GM19463 (cell line): ENCODE measurements around the gene NAXE.
"Not testable (repeated sequence)": the region's sequence is repeated elsewhere in the genome, so short reads cannot be mapped to it uniquely, and the experiment has no call there.

Experiments
- ATAC-seq: cut with Tn5 transposase; IDR thresholded peaks from one replicate; pipeline ENCODE4 v1.9.1; 2021; ENCODE audit warnings: mild to moderate bottlenecking, moderate library complexity; ENCODE audit not compliant: unreplicated experiment

Gene NAXE

DNA sequence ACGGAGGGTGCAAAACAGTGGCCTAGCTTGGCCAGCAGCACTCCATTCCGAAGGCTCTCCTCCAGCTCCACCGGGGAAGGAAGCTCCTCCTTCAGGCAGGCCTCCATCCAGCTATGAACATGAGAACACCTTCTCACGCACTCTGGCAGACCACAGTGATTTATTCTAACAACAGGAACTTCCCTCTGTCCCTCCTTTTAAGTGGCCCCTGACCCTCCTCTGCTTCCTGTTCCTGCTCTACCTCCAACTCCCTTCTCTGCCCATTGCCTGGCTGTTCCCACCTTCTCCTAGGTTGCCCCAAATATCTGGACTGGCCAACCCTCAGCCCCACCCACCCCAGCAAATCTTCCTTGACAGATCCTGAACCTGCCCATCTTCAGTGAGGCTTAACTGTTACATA lies 25.1 kb upstream of the NAXE start:
- no peak for ATAC-seq

DNA sequence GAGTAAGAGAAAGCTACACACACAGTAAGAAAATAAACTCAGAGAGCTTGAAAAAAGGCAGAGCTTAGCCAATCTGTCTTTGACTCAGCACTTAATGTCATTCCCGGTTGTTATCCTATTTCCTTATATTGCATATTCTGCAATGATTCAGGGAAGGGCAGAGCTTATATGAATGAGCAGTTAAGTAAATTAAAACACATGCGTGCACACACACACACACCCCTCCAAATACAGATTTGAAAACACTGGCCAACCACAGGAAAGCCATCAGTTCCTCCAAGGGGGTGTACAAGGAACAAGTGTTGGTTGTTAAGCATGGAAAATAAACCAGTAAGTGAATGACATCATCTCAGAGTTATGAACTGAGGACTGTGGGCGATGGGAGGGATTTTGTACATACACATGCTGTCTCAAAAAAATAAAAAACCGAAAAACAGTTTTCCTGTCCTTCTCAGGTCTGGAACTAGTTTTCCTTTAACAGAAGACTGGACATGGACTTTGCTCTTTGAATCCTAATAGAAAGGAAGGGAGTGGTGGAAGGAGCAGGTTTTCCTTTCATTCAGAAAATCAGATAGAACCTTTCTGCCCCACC lies 20.2 kb upstream of the NAXE start:
- ATAC-seq = no peak

DNA sequence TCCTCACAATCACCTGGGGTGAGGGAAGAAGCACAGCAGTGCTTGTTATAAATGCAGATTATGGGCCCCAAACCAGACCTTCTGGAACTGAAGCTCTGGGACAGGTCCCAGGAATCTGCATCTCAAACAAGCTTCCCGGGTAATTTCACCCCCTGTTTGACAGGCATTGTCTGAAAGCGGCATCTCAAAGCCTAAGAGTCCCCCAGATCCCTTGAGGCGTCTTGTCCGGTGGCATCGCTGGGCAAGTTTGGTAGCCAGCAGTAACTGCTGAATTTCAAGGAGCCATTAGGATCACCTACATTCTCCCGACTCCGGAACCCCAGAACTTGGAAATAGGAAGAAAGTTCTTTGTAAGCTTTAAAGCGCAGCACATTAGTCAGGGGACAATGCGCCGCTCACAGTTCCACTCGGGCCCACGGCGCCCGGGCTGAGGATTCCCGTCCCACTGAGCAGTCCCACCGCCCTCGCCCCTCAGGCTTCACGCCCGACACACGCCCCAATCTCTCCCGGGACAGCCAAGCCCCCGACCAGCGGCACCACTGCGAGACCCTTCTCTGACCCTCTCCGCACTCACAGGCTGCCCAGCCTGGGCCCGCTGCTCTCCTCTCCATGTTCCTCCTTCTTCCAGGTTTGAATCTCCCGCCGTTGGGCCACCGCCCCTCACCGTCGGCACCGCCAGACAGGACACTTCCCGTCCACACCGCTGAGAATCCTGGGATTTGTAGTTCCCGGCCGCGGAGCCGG lies 19.5 kb upstream of the NAXE start, which contains the start of gene IQGAP3:
IQGAP3 (minus strand) TSS at position 647 of the 744 bp plus-strand sequence; CDS start at position 611, 36 bp downstream.
- ATAC-seq = peak; percentile 92

DNA sequence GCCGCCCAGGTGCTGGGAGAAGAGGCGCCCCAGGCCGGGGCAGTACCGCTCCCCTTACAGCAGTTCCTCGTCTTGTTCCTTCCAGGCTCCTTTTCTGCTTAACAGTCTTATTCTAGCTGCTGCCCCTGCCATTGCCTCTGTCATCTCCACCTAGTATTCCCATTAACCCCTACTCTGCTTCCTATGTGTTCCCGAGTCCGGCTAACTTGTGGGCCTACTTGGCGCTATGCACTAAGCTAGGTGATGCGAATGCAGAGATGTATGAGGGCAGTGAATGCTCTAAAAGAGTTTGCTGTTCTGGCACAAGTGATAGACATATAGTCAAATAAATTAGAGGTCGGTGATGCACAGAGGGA lies 18.9 kb upstream of the NAXE start:
- ATAC-seq = no peak

DNA sequence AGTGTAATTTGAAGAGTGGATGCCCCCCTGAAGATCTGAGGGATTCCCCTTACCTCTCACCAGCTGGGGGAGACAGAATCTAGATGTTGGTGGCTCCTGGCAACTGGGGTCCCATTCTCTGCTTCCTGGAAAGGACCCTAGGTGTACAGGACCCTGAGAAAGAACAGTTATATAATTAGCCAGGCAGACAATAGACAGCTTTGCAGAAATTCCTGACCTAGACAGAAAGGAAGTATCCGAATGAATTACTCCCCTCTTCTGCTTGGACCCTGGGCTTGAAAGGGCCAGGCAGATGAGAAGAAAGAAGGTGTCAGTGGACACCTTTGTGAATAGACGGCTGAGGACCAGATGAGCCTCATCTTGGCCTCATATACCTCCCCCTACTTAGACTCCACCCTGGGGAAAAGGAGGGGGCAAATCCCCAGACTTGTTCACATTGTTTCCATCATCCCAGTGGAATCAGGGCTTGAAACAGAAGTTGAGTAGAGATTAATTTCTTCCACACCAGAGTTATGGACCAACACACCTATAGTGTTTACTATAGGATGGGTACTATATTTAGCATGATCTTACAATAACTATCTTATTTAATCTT lies 17.4 kb upstream of the NAXE start:
- ATAC-seq = no peak

DNA sequence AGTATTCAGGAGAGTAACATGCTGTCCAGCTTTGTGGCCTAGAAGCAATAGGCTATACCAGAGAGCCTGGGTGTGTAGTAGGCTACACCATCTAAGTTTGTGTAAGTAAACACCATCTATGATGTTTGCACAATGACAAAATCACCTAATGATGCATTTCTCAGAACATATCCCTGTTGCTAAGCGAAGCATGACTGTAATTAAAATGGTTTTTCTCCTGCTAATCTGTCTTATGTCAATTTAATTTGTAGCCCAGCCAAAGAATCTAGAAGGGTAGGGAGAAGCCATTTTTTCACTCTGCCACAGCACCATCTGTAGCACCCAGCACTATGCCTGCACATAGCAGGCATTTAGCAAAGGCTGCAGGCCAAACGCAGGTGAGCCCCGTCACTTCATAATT lies 14.0 kb upstream of the NAXE start:
- ATAC-seq = no peak

DNA sequence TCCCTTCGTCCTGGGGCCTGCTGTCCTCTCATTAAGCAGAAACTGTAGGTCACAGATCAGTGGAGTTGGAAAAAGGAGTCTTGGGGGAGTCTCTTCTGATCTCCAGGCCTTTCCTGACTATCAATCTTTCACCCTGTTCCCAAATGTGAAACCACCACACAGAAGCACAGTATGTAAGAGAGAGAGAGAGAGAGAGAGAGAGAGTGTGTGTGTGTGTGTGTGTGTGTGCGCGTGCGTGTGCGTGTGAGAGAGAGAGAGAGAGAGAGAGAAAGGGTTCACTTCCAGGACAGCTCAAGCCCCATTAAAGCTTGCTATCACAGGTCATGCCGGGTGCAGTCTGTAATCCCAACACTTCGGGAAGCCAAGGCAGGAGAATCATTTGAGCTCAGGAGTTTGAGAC lies 13.5 kb upstream of the NAXE start:
- no peak for ATAC-seq

DNA sequence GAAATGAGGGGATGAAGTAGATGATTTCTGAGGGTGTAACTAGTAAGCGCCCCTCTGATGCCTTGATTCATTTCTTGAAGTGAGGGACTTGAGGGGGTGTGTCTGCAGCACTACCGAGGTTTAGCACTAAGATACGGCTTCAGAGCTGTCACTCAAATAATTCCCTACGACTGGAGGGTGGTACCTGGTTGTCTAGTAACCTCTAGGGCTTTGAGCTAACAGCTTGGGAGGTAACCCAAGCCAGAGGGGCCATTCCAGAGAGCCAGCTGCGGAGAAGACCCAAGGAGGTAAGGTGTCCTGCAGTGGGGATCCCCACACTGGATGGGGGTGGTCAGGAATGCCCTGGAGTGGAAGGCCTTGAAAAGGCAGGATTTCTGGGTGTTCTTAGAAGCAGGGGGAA lies 12.1 kb upstream of the NAXE start, which contains the start of gene TTC24:
TTC24 (plus strand) TSS at position 252 of the 400 bp plus-strand sequence. CDS start 1,642 bp downstream, outside the sequence.
- ATAC-seq = no peak

DNA sequence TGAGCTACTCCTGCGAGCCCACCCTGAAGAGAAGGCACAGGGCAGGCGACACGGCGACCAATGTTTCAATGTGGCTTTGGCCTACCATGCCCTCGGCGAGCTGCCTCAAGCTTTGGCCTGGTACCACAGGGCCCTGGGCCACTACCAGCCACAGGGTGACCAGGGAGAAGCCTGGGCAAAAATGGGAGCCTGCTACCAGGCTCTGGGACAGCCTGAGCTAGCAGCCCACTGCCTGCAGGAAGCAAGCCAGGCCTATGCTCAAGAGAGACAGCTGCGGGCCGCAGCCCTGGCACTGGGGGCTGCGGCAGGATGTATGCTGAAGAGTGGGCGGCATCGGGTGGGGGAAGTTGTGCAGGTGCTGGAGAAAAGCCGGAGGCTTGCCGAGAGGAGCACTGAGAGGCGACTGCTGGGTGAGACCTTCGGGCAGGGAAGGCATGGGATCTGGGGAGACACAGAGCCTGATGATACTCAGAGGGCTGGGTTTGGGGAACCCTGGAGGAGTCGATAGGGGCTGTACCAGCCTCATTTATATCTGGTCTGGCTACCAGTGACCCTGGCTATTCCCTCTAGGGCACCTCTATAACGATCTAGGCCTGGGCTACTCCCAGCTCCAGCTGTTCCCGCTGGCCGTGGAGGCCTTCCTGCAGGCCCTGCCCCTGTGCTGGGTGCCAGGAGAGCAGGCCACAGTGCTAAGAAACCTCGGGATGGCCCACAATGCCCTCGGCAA lies 9.8 kb upstream of the NAXE start:
- peak; percentile 56 for ATAC-seq

DNA sequence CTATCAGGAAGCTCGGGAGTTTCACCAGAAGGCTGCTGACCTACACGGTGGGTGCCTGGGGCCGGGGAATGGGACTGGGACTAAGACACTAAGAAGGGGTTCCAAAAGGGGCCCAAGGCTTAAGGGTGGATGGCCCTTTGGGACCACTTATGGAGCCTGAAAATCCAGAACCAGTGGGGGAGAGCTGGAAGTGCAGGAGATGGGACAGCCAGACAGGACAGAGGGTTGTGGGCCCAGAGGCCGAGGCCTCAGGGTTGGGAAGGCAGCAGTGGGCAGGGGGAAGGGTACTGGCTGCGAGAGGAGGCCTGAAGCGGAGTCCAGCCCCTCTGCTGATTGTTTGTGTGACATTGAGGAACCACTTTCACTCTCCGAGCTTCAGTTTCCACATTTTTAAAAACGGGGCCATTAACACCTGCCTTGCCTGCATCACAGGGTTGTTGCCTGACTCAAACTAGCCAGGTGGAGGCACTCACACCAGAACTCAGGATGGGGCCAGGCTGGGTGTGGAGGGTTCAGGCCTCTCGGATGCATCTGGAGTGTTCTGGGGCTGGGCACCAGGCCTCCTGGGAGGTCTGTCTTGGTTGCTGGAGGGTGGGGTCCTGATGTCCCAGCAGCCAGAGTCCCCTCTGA lies 9.1 kb upstream of the NAXE start:
- ATAC-seq = no peak

DNA sequence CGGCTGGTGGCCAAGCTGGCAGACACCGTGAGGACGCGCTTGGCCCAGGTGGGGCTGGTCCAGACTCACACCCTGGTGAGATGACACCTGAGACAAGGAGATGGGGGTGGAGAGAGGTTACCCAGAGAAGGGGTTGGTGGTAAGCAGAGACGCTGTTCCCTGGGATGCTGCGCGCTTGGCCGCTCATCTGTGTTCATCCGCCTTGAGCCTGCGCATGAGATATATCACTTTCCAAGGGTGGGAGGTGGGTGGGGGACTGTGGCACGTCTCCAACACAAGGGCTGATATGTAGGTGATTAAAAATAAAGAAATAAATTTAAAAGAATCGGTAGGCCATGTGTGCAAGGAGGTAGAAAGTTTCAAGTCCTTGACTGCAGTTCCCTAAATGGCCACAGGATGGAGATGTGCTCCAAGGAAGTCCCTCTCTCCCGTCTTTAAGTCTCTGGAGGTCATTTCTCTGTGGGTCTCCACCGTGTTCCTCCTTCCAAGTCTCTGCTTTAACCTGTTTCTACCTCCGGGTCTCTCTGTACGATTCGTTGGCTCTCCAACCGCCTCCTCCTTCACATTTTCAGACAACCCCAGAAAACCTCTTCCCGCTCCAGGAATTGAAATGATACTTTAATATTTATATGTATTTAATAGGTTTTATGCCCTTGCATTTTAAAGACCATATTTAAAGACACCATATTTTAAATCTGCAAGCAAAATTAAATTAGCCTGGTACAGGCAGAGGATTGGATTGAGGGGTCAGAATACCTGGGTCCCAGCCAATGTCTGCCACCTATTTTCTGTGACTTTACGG lies 7.6 kb upstream of the NAXE start:
- ATAC-seq = no peak

DNA sequence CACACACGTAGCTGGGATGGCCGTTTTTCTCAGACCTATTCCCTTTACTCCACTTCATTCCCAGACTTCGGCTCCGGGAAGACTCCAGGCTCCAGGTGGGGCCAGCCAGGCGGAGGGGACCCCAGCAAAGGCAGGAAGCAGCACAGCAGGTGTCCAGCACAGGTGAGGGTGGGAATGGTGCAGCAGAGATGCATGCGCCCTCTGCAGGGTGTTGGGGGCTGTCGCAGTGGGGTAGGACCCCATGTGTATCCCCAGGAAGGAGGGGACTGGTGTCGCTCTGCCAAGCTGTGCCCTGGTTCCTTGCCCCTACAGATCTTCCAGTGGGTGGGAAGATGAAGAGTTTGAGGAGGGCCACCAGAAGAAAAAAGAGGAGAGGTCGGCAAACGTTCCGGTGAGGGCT lies 6.8 kb upstream of the NAXE start:
- no peak for ATAC-seq

DNA sequence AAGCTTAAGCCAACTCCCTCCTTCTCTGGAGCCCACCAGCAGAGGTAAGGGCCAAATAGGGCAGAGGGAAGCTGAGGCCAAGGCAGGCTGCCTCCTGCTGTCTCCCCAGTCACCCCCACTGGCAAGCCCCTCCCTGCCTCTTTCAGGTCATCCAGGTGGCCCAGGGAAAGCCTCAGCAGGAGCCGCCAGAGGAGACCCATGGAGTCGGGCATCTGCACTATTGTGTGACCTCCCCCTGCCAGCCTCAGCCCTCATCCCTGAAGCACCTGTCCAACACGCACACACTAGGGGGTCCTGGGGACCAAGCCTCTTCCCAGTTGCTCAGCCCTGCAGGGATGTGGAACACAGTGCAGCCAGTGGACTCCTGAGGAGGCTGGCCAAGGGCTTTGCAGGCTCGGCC lies 5.3 kb upstream of the NAXE start:
- no peak for ATAC-seq

DNA sequence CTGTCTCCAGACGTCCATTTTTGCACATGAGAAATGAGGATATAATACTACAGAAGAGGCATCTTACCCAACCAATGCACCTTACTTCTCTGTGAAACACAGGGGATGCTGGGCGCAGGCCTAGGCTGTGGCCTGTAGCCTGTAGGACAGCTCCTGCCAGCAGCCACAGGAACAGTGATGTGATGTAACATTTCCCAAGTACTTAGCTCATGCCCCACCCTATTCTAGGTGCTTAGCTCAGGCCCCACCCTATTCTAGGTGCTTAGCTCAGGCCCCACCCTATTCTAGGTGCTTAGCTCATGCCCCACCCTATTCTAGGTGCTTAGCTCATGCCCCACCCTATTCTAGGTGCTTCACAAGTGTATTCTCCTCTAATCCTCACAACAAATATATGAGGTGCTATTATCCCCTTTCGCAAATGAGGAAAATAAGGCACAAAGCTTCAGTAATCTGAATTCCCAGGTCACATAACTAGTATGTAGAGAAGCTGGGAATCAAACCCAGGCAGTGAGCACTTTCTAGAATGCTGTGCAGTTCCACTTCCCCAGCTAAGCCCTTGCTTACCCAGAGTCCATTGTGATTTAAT lies 4.6 kb upstream of the NAXE start:
- ATAC-seq = no peak

DNA sequence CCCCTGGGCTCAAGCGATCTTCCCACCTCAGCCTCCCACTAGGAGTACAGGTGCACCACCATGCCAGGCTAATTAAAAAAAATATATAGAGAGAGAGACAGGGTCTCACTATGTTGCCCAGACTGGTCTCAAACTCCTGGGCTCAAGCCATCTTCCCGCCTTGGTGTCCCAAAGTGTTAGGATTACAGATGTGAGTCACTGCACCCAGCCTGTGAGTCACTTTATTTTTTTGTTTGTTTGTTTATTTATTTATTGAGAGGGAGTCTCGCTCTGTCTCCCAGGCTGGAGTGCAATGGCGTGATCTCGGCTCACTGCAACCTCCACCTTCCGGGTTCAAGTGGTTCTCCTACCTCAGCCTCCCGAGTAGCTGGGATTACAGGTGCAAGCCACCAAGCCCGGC lies 3.6 kb upstream of the NAXE start:
- not testable (repeated sequence) for ATAC-seq

DNA sequence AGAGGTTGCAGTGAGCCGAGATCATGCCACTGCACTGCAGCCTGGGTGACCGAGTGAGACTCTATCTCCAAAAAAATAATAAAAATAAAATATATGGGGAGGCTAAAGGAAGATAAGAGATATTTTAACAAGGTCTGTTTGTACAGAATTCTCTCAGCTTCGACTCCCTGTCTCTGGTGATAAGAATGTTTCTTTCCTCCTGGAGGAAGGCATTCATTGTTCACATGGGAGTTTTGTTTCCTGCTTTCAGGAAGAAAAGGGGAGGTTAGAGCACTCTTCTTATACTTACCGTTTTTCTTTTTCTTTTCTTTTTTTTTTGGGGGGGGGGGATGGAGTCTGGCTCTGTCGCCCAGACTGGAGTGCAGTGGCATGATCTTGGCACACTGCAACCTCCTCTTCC lies 2.0 kb upstream of the NAXE start:
- no peak for ATAC-seq

DNA sequence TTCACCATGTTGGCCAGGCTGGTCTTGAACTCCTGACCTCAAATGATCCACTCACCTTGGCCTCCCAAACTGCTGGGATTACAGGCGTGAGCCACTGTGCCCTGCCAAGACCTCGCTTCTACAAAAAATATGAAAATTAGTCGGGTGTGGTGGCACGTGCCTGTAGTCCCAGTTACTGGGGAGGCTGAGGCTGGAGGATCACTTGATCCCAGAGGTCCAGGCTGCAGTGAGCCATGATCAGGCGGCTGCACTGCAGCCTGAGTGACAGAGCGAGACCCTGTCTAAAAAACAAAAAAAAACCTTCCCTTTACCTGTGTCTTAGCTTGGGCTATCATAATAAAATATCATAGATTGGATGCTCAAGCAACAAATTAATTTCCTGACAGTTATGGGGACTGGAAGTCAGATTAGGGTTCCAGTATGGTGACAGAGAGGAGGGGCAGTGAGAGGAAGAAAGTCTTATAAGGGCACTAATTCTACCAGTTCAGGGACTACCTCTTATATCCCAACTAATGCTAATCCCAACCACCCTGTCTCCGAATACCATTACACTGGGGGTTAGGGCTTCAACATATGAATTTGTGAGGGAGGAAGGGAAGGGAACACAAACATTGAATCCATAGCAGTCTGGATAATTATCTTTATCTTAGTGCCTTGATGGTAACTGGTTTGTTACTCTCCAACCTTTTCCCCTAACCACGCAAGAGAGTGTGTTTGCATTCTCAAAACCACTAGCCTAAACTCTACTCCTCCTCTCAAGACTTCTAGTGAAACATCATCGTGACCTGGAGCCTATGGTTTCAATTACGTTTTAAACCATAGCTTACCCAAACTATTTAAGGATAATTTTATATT lies 1.0 kb upstream of the NAXE start:
- ATAC-seq = no peak

DNA sequence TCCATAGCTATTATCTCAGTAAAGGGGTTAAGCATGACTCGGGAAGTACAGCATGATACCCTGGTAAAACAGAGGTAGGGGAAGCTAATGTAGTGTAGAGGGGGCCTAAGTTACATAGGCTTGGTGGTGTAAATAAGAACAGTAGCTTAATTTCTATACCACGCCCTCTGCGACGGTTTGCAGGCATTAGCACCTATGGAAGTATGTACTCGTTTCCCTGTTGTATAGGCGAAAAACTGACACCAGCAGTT lies 470 bp upstream of the NAXE start:
- no peak for ATAC-seq

DNA sequence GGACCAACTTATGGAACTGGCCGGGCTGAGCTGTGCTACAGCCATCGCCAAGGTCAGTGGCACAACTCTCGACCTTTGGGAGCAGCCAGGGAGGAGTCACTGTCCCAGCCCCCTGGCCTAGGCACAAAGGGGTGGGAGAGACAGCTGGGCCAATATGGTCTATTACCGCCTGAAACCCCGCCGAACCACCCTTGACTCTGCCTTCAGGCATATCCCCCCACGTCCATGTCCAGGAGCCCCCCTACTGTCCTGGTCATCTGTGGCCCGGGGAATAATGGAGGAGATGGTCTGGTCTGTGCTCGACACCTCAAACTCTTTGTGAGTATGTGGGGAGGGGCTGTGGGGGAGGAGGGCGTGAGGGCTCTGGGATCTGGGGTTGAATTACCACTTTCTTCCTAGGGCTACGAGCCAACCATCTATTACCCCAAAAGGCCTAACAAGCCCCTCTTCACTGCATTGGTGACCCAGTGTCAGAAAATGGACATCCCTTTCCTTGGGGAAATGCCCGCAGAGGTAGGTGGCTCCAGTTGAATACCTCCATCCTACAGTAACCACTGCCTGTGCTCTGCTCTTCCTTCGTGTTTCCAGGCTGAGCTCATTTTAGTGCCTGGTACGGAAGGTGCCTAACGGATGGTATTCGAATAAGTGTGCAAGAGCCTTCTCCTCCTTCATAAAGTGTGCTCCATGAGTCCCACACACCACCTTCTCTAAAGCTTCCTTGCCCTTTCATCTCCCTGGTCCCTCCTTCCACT lies 758 bp downstream of the NAXE start:
- ATAC-seq = no peak
